Fibroblast of skin of scalp (primary cell): ENCODE results near the gene FOXS1. TPM values are rescaled to one million over a fixed set of nuclear protein-coding genes. Genes with fewer than 3 reads are reported as not detected.

ENCODE experiments used
- DNase-seq: peaks from one replicate; pipeline ENCODE4 v3.0.0-alpha.2; 2013
- polyA plus RNA-seq, 2 experiments: library from polyadenylated mRNA; unstranded; fragments of 120-200 nt; gene quantifications; one replicate each; pipeline ENCODE4 v1.2.1, GENCODE V29; 2013; ENCODE audit not compliant: insufficient read length in 2 of 2

FOXS1 gene
- 7.2 TPM for polyA plus RNA-seq (2013, experiment 1 of 2; ENCODE audit: insufficient read length)
- 7.8 TPM for polyA plus RNA-seq (2013, experiment 2 of 2; ENCODE audit: insufficient read length)

DNA sequence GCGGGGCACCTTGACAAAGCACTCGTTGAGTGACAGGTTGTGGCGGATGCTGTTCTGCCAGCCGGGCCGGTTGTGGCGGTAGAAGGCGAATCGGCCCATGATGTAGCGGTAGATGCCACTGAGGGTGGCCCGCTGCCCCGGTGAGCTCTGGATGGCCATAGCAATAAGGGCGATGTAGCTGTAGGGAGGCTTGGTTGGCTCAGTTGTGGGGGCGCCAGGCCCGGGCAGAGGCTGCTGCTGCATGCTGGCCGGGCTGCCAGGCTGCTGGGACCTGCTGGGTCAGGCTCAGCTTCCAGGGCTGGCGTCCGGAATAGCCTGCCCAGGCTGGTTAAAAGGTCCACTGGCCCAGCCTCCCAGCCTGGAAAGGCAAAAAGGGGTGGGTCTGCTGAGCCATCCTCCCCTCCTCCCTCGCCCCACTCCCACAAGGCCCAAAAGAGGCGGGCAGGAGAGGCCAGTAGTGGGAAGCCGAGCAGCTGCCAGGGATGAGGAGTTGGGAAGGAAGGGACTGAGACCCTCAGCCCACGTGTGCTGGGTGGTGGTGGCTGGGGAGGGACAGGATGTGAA is at the start of gene FOXS1:
FOXS1 (minus strand) TSS at position 305 of the 564 bp plus-strand sequence; CDS start at position 243, 62 bp downstream.
- DNase-seq = peak; percentile 58

DNA sequence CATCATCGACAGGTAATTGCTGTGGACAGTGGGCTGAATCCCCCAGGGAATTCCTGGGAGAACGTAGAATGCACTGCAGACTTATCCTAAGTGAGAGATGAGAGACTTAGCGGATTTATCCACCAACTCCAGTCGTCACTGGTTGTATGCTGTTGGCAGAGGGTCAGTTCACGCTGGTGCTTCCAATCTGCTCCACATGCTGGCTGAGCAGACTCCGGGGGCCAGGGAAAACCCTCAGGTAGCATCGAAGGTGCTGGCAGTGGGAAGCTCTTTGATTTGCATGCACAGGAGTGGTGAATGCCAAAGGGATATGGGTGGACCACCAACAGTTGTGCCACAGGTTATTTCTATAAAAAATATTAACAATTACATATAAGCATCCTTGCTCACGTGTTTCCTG is 45.2 kb upstream of the FOXS1 start:
- no peak for DNase-seq

DNA sequence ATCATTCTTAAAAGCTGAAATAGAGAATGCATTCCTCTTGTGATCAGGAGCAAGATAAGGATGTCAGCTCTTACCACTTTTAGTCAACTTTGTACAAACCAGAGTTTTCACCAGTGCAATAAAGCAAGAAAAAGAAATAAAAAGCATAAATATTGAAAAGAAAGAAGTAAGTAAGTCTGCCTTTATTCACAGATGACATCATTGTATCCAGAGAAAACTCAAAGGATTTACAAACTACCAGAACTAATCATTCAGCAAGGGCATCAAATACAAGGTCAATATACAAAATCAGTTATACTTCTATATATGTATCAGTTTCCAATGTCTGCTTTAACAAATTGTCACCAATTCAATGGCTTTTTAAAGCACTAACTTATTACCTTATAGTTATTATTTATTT is 38.4 kb upstream of the FOXS1 start:
- DNase-seq = no peak

DNA sequence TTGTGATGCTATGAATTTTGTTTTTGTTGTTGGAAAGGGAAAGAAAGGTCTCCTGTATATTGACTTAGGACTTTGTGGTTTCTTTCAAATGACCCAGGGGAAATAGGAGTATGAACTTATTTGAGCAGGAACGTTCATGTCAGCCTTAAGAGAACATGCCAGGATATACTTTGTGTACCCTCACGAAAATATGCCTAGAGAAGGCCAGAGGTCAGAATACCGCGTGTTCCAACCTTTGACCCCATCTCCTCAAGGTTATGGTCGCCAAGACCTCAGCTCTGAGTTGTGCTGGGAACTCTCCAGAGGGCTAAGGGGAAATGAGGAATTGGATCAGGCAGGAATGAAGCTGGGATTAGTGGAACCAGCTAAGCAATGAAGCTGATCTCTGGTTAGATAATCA is 36.5 kb upstream of the FOXS1 start:
- no peak for DNase-seq

DNA sequence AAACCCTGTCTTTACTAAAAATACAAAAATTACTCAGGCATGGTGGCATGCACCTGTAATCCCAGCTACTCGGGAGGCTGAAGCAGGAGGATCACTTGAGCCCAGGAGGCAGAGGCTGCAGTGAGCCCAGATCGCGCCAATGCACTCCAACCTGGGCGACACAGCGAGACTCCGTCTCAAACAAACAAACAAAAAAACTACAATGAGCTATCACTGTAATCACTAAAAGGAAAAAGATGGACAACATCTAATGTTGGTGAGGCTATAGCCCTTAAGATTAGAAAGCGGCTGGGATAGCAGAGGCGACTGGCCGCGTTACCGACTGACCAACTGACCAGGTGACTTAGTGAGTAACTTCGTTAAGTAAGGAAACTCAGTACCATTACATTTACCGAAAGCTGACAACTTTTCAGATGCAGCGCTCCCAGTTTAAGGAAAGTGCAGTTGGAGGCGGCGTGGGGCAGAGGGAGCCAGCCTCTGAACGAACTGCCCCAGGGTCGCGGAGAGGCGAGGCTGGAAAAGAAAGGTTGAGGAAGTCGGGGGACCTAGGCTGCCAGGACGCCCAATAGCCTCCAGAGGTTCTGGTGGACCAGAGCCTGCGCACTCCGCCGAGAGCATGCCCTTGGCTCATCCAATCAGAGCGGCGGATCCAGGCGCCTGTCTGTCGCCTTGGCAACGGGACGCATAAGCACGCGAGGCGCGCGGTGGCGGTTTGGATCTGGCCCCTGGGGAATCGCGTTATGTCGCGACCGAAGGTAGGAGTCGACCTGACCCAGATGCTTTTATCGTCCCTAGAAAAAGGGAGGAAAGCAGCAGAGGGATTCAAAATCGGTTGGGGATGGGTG is 34.0 kb upstream of the FOXS1 start:
- peak; percentile 94 for DNase-seq

DNA sequence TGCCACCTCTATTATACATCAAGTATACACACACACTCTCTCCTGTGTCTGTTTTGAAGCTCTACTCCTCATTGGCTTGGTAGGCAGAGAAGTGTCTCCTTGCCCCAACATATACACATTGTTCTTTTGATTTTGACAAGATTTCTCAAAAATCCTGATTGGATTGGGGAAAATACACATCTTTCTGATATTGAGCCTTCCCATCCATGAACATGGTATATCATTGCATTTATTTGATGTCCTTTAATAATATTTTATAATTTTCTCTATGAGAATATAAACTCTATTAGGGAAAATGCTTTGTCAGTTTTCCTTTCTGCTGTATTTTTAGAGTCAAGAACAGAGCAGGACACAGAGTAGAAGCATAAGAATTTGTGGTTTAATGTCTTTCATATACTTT is 32.3 kb upstream of the FOXS1 start:
- DNase-seq = no peak

DNA sequence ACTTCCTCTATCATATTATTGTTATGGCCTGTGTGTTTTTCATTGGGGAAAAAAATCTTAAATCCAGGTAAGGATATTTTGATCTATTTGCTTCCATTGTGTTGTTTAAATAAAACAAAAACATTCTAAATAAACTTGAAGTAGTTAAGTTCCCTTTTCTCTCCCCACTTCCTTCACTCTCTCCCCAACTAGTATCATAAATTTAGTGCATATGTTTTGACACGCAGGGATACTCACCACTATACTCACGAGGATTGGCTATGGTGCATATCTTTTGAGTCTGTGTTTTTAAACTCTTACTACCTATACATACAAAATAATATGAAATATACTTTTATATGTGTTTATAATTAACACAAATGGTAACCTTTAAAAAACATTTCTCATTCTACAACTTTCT is 30.3 kb upstream of the FOXS1 start:
- DNase-seq = no peak

DNA sequence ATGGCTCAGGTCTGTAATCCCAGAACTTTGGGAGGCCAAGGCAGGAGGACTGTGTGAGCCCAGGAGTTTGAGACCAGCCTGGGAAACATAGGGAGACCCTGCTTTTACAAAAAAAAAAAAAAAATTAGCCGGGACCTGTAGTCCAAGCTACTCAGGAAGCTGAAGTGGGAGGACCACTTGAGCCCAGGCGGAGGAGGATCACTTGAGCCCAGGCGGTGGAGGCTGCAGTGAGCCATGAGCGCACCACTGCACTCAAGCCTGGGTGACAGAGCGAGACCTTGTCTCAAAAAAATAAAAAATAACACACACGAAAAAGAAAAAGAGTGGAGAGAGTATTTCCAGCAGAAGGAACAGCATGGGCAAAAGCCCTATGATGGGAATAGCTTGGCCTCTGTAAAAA is 27.0 kb upstream of the FOXS1 start:
- DNase-seq = no peak

DNA sequence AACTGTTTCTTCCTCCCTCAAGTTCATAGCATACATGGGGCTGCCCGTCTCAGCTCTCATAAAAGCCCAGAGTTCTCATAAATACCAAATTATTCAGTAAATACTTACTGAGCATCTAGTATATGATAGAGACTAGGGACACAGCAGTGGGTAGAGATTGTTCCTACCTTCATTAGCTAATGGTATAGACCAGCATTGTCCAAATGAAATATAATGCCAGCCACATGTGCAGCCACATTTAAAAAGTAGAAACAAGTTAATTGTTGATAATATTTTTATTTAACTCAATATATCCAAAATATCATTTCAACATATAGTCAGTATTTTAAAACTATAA is 26.2 kb upstream of the FOXS1 start:
- no peak for DNase-seq

DNA sequence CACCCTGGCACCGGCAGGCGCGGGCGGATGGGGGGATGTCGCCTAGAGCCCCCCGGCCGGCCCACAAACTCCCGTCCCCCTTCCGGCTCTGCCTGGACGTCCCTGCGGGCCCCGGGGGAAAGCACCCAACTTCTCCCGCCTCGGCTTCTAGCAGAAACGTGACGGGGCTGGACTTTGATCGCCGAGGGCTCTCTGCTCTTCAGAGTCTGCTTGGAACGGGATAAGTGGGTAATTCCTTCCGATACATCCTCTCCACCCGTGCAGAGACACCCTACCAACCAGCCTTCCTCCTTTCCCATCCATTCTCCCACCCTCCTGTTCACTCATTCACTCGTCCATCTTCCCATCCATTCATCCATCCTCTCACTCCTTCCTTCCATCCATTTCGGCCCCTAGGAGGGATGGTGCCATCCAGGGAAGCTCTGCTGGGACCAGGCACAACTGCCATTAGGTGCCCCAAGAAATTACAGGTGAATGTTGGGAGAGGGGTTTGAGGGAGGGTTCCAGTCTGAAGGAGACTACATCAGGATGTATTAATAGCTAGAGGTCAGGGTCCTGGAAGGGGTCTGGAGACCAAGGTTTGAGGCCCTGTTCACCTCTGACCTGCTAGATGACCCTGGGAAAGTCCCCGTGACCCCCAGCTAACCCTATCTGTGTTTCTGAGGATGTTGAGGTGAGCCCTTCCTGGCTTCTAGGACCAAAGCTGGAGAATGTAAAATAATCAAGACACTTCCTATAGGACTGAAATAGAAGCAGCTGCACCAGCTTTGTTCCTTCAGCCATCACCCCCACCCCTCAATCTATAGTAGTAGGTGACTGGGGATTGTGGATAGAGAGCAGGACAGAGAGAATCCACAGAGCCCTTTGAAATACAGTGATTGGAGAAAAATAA is 25.6 kb upstream of the FOXS1 start:
- no peak for DNase-seq

DNA sequence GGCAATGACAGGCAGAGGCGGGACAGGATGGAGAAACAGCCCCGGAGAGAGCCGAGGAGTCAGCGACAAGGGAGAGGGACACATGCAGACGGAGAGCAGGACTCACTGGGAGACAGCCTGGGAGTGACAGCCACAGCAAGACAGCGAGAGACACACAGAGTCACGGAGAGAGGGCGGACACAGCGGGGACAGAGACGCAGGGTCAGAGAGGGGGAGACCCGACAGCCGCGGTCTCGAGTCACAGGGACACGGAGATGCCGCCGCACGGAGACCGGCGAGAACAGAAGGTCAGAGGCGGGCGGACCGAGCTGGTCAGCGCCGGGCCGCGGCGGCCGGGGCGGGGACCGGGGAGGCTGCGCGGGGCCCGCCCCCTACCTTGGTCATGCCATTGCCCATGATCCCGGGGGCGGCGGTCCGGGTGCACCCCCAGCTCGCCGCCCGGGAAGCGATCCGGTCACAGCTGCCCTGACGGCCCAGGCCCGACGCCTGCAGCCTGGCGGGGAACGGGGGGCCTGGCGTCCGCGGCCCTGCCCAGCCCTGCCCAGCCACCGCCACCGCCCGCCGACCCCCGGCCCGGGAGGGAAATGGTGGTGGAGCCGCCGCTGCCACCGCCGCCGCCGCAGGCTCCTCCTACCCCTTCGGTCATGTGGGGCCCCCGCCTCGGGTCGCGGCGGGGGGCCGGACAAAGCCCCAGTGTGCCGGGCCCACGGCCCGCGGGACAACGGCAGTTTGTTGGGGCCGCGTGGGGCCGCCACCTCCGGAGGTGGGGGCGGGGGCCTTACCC is 24.7 kb upstream of the FOXS1 start, which contains the start of the genes DUSP15 and TTLL9:
DUSP15 (minus strand) TSS at position 586 of the 784 bp plus-strand sequence; CDS start at position 396, 190 bp downstream.
TTLL9 (plus strand) TSS at position 693 of the 784 bp plus-strand sequence. CDS start 493 bp downstream, outside the sequence.
- no peak for DNase-seq

DNA sequence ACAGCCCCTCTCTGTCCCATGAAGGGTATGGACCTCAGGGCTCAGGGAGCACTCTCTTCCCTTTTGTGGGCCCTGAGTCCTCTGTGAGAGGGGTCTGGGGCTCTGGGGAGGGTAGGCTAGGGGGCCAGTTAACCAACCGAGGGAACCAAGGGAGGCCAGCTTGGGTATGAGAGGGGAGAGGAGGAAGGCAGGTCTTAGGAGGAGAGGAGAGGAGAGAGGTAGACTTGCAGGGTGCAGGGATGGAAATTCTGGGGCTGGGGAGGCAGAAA is 24.2 kb upstream of the FOXS1 start:
- DNase-seq = no peak

DNA sequence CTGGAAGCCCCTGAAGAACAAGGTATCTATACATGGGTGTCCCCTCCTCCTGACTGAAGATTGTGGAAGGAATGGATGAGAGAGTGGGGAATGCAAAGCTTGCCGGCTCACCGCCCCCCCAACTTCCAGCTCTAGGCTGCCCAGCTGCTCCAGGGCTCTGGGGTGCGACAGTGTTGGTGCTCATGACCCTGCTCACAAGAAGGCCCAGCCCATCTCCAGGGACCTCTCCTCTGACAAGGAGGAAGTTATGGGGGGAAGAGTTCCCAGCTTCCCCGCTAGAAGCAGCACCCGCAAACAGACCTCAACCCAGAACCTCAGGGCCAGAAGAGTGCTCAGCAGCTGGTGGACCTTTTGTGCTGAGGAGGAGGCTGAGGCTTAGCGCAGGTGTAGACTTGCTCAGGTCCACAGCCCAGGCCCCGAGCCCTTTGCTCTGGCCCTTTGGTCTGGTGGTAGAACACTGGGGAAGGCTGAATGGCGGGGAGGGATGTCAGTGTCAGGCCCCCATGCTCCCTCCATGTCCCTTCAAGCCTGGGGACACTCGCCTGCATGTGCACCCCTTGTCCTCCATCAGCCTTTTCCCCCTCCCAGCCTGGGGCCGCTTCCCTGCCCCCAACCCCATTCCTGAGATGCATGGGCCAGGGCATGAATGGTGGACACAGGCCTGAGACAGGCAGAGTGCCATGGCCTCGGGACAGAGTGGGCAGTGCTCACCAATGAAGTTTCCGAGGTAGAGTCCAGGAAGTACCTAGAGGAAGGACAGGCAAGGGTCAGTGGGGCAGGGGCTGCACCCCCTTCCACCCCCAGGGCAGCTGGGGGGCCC is 23.7 kb upstream of the FOXS1 start:
- DNase-seq = no peak

DNA sequence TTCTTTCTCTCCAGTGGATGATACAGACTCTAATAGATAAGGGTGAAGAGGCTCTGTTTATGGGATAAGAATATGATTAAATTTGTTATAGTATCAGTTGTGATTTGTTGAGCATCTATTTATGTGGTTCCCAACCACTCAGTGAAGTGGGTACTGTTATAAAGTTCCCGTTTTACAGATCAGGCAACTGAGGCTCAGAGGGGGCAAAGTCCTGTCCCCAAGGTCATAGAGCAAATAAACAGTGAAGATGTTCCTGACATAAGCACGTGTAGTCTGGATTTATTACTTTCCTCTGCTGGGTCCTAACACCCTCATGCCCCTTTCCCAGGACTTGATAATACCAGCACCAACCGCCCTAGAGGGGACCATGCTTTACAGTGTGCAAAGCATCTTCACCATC is 20.8 kb upstream of the FOXS1 start:
- DNase-seq = no peak

DNA sequence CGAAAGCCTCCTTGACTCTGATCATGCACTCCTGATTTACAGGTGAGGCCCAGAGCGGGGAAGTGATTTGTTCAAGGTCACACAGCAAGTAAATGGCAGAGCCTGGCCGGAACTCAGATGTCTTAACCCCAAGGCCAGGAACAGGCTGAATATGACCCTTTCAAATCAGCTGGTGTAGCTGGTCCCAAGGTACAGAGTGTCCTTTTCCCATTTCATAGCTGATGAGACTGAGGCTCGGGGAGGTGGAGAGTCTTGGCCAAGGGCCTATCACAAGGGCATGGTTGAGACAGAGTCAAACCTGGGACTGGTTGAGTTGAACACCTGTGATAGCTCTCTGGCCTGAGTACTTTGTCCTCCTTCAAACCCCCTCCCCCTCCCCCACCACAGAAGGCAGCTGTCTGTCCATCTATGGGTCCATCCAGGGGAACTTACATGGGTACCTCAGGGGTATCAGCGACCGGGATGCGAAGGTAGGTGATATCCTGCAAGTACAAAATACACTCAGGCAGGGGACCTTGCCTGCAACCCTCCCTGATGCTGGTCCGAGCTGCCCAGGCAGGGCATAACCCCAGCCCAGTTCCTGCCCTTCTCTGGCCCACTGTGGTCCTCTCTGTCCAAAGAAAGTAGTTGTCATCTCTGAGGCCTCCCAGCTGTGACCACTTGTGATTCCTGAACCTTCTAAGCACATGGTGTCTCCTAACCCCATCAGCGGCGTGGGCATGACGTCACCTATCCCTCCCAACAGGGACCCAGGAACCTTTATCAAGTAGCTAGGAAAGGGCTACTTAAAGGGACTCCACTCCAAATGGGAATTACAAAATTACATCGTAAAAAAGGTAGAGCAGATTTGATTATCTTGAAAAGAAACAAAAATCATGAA is 19.4 kb upstream of the FOXS1 start:
- no peak for DNase-seq

DNA sequence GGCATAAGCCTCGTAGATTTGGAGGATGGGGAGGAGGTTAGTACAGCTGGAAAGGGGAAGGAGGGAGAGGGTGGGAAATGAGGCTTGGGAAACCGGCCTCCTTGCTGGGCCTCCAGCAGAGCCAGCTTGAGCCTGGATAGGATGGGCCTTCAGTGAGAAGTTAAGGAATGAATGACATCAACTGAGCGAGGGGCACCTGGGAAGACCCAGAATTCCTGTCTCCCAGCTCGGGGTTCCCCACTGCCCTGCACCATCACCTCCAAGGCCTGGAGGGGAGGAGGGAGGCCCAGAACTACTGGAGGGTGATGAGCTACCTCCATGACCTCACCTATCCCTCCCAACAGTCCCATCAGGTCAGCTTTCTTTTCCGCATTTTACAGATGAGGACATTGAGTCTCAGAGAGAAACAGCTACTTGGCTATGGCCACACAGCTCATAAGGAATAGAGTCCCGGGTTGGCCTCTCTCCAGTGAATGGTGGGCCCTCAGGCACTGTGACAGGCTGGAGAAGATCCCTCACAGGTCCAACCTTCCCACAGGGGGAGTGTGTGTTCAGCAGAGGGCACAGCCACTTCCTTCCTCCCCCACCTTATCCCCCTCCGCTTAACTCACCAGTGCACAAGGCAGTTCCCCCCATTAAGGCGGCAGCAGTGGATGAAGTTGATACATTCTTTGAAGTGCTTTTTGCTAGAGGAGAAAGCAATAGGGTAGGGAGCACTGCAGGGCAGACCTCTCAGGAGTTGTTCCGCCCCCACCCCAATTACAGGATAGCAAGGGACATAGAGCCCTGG is 18.1 kb upstream of the FOXS1 start:
- DNase-seq = no peak

DNA sequence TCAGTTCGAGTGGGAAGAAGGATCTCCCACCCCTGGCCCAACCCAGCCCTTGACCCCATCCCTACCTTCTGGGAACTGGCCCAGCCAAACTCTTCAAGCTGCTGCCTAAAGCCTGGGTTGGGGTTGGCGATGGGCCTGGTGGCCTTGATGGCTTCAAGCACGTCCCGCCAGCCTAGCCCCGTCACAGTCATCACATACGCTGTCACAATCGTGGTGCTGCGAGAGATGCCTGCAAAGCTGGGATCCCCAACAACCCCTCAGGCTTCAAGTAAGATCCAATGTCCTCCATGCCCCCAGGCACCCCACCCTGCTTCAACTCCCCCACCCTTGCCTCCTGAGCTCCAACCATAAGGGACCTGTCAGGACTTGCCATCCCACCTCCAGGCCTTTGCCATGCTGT is 17.1 kb upstream of the FOXS1 start:
- no peak for DNase-seq

DNA sequence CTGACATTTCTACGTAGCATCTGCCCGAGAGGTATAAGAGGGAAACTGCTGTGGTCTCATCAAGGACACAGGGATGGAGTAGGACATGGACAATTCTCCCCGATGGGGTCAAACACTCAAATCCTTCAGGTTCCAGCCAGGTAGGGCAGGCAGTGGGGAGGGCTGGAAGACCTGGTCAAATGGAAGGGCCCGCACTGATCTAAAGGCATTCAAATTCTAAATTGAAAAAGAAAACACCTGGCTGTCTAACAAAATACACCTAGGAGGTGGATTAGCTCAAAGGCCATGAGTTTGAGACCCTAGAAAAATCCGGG is 16.7 kb upstream of the FOXS1 start:
- DNase-seq = no peak

DNA sequence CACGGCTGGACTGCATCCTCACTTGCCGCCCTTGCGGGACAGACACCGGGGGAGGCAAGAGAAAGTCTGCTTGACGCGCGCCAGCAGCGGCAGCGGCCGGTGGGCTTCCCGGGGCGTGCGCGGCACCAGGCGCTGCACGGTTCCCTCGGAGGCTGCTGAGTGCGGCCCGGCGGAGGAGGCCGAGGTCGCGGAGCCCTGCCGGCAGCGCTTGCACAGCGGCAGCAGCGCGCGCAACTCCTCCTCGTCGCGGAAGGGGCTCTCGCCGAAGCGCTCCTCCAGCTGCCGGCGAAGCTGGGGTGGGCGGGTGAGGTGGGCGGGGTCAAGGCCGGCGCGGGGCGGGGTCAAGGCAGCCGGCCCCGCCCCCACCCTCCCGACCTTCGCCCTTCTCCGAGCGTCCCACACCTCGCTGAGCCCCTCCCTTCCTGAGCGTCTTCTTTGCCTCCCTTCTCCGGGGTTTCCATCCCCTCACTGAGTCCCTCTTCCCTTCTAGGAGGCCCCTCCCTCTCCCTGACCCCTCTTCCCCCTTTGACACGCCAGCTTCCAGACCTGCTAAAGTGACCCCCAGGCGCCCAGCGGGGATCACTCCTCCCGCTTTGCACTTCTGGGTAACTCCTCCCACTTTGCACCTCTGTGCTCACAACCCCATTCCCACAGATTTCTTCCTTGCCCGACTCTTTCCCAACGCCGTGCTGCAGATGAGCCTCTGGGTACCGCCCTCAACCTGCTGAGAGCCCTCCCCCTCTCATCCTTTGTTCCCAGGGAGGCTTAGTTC is 16.2 kb upstream of the FOXS1 start:
- DNase-seq = peak; percentile 66
